Lower leg skin (tissue), 3 donors: ENCODE measurements around the gene SS18L1.

ENCODE experiments used
- CTCF ChIP-seq, 3 donors: fragments of 450-650 bp; IDR thresholded peaks; one replicate each; pipeline ENCODE4 v1.5.1; 2016; ENCODE audit warnings: antibody characterized with exemption in 3 of 3, mild to moderate bottlenecking in 3 of 3, moderate library complexity in 2 of 3
- POLR2A ChIP-seq, 2 donors: fragments of 450-650 bp; IDR thresholded peaks; one replicate each; pipeline ENCODE4 v1.6.1; 2016 to 2017; ENCODE audit warnings: antibody characterized with exemption in 2 of 2, mild to moderate bottlenecking in 1 of 2, moderate library complexity in 1 of 2

- TF ChIP-seq CTCF (IDR thresholded peaks at IDR 0.05) (peak in 1 of 3 donors; percentile 51), POLR2A (IDR thresholded peaks at IDR 0.05) (no peak)
These were observed 8.8 kb upstream of the SS18L1 start for GRCh38 chr20:62134735-62135231.
